ENCODE measurements around the gene ITFG2. TPM values are rescaled to one million over a fixed set of nuclear protein-coding genes. Genes with fewer than 3 reads are reported as not detected.

ITFG2 gene
- total and polyA plus RNA-seq, 2 of the 13 experiments (the other 11 are each of a cell fraction or from before 2014, with no cell fraction given), result 14.8 to 15.5 TPM

- TF ChIP-seq ZBTB21 (CRISPR knock-in tag; IDR thresholded peaks at IDR 0.05) (peak; percentile 90; the same call in 1 of the 2 replicates), ZBTB20 (CRISPR knock-in tag; IDR thresholded peaks at IDR 0.05; ENCODE audit: borderline replicate concordance, low read depth) (peak; percentile 89; the same call in 1 of the 2 replicates), NONO (IDR thresholded peaks at IDR 0.05) (no peak), NONO (CRISPR knock-in tag; conservative IDR thresholded peaks at IDR 0.05) (peak; percentile 96), MXD1 (CRISPR knock-in tag; IDR thresholded peaks at IDR 0.05) (peak; percentile 95), FOSL2 (CRISPR knock-in tag; IDR thresholded peaks at IDR 0.05) (no peak; the same call in 1 of the 2 replicates), SIX4 (CRISPR knock-in tag; IDR thresholded peaks at IDR 0.05) (no peak; the same call in 1 of the 2 replicates), NFIC (IDR thresholded peaks at IDR 0.05; ENCODE audit: low read length) (no peak), NR2F1 (CRISPR knock-in tag; IDR thresholded peaks at IDR 0.05) (peak; percentile 82 to 98), THYN1 (CRISPR knock-in tag; IDR thresholded peaks at IDR 0.05; ENCODE audit: borderline replicate concordance, low read depth) (no peak), ZNF788 (CRISPR knock-in tag; IDR thresholded peaks at IDR 0.05; ENCODE audit: borderline replicate concordance) (peak; percentile 65; the same call in 1 of the 2 replicates)
Measured at GRCh38 chr12:2812290-2813213, at the start of gene ITFG2 (continued).

GRCh38 chr12:2764398-2764797 is 48.1 kb upstream of the ITFG2 start:
- no peak overlapping the region for H2AFZ ChIP-seq (ENCODE audit: low read length)
- H3K36me3 ChIP-seq (replicated peaks in 1 of 2; ENCODE audit: control insufficient read depth in 1 of 2, insufficient read depth in 2 of 2, low read length in 2 of 2), result no peaks in the 10 kb centered on the region
- no peaks in the 10 kb centered on the region for H3K9me3 ChIP-seq (ENCODE audit: low read length)
- H3K9ac ChIP-seq (ENCODE audit: insufficient read depth, low read depth, low read length), result no peak overlapping the region
- H3K27me3 ChIP-seq (ENCODE audit: control insufficient read depth in 1 of 2, insufficient read depth in 2 of 2, low read length in 2 of 2), result peaks cover 3 to 17% of the 10 kb centered on the region in 2 experiments; a peak in 4 of 5 replicates
- H3K79me2 ChIP-seq (ENCODE audit: insufficient read depth, low read length), result no peaks in the 10 kb centered on the region
- CTCF ChIA-PET (ENCODE audit: low intra/inter-chr PET ratio, low total read pairs), result no interaction called here
- ATAC-seq, result no peak
- FAIRE-seq, result no peak
- POLR2A ChIA-PET, result no interaction called here
- no peak overlapping the region for H3K4me3 ChIP-seq (replicated peaks in 1 of 3; ENCODE audit: insufficient read depth in 1 of 3, low read depth in 2 of 3, low read length in 3 of 3)
- no peak overlapping the region for H3K27ac ChIP-seq (ENCODE audit: extremely low read length, insufficient read depth, low read length)
- intact Hi-C loops (cut with micrococcal nuclease; ENCODE audit: unreplicated experiment), result no loop called here
- H3K4me2 ChIP-seq (ENCODE audit: low read depth, low read length), result no peak overlapping the region
- no peak for DNase-seq (ENCODE audit: low spot score)
- H3K4me1 ChIP-seq (ENCODE audit: insufficient read depth, low read length), result no peaks in the 10 kb centered on the region
- BruUV-seq (replicated peaks), result no TSS peak
- no peaks in the 10 kb centered on the region for H4K20me1 ChIP-seq (ENCODE audit: insufficient read depth, low read length)
- TF ChIP-seq ZSCAN20 (CRISPR knock-in tag; IDR thresholded peaks at IDR 0.05; ENCODE audit: borderline replicate concordance), result no peak
- in situ Hi-C loops (cut with HindIII; ENCODE audit: extremely low pct_ligation_motif_present, low pct_unique_long_range_greater_than_20kb), result no loop called here
